Measurements from ENCODE around the gene CLOCK. TPM values are rescaled to one million over a fixed set of nuclear protein-coding genes. Genes with fewer than 3 reads are reported as not detected.

The CLOCK gene
- polyA plus RNA-seq, 1 of the 3 experiments (the other 2 are of a cell fraction) = 4.2 TPM

DNA sequence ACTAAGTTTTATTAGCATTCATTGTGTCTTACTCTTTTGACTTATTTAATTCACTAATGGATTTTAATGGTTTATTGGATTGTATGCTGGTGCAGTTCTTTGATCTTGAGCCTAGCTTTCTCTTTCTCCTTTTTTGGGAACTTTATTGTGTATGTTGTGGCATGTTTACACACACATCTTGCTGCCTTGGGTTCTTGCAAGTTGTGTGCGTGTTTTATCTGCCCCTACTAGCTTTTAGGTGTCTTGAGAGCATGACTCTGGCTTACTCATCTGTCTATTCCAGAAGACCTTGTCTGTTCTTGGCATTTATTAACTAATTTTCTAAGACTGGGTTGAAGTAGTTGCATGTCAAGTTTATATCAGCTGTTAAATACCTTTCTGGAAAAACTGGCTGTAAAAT lies 148.2 kb downstream of the CLOCK start:
- Histone ChIP-seq H3K9me2 (no peaks in the 10 kb centered on the region), H3K4me2 (peak overlapping the region; percentile 99), H3K4me1 (ENCODE audit: control insufficient read depth in 1 of 2, insufficient read depth in 2 of 2, low read depth in 1 of 2, low read length in 1 of 2) (peaks cover 0 to 5% of the 10 kb centered on the region in 2 experiments; a peak in 2 of 4 replicates), H3K27me3 (ENCODE audit: insufficient read depth) (no peaks in the 10 kb centered on the region), H3K27ac (ENCODE audit: low read depth in 2 of 2, low read length in 1 of 2) (peak overlapping the region; percentile 54 to 86), H3K9me3 (no peaks in the 10 kb centered on the region), H3K9ac (peak overlapping the region; percentile 98), H3K79me2 (ENCODE audit: insufficient read depth) (peaks cover 72% of the 10 kb centered on the region), H3F3A (replicated peaks; ENCODE audit: insufficient read depth) (peaks cover 11% of the 10 kb centered on the region), H4K20me1 (ENCODE audit: insufficient read depth) (peaks cover 55% of the 10 kb centered on the region), H3K4me3 (ENCODE audit: low read depth in 2 of 2, low read length in 1 of 2) (peak overlapping the region; percentile 81 to 90), H3K36me3 (replicated peaks in 1 of 2; ENCODE audit: control insufficient read depth in 1 of 2, insufficient read depth in 2 of 2, low read length in 1 of 2) (peaks cover 17 to 35% of the 10 kb centered on the region in 2 experiments), H2AFZ (ENCODE audit: low read depth) (no peak overlapping the region)
- no peak for DNase-seq
- 26% methylated on average over 1 of the region's 1 CpG for WGBS (ENCODE audit: low lambda C conversion rate)
- TF ChIP-seq TEAD4 (IDR thresholded peaks at IDR 0.05; ENCODE audit: borderline replicate concordance, insufficient read depth) = no peak
- TF ChIP-seq MXI1 (IDR thresholded peaks at IDR 0.05; ENCODE audit: low read depth, low read length) = peak; percentile 19; the same call in 1 of the 2 replicates
- TF ChIP-seq, protein P1, sequence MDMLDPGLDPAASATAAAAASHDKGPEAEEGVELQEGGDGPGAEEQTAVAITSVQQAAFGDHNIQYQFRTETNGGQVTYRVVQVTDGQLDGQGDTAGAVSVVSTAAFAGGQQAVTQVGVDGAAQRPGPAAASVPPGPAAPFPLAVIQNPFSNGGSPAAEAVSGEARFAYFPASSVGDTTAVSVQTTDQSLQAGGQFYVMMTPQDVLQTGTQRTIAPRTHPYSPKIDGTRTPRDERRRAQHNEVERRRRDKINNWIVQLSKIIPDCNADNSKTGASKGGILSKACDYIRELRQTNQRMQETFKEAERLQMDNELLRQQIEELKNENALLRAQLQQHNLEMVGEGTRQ (IDR thresholded peaks at IDR 0.05; ENCODE audit: borderline replicate concordance, low read depth, low read length) = no peak
- no peak for TF ChIP-seq NRF1 (IDR thresholded peaks at IDR 0.05; ENCODE audit: low read depth, low read length)
- no peak for TF ChIP-seq FOSL2 (IDR thresholded peaks at IDR 0.05; ENCODE audit: borderline replicate concordance, low read depth)
- TF ChIP-seq JUND (IDR thresholded peaks at IDR 0.05) = no peak
- ChIA-PET CTCF (interaction anchor here (2.4 kb wide), 1 partner anchor 52 kb away, joined by 12 read pairs; the partner anchor contains the start of gene SRD5A3), POLR2A (no interaction called here)

DNA sequence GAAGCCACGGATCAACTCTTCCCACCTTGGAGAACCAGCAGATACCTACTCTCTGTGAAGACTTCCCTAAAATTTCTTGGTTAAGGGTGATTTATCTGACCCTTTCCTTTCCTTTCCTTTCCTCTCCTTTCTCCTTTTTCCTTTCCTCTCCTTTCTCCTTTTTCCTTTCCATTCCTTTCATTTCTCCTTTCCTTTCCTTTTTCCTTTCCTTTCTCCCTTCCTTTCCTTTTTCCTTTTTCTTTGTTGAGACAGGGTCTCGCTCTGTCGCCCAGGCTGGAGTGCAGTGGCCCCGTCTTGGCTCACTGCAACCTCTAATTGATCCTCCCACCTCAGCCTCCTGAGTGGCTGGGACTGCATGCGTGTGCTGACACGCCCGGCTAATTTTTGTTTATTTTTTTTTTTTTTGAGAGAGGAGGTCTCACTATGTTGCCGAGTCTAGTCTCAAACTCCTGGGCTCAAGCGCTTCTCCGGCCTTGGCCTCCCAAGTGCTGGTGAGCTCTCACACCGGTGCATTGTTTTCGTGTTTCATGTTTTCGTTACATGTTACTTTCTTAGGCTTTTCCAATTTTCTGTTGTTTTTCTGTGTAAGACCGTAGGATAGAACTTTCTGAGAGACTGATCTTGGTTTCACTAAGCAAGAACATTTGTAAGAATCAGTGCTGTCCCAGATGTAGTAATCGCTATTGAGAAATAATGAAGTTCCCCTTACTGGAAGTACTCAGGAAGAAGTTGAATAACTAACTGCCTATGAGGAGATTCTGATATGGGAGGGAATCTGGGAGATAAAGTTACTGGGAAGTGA lies 149.0 kb downstream of the CLOCK start:
- H3K4me1 ChIP-seq (ENCODE audit: control insufficient read depth in 1 of 2, insufficient read depth in 2 of 2, low read depth in 1 of 2, low read length in 1 of 2) = peaks cover 0 to 5% of the 10 kb centered on the region in 2 experiments; a peak in 2 of 4 replicates
- WGBS (ENCODE audit: low lambda C conversion rate) = 14% methylated on average over 15 of the region's 15 CpGs
- no peaks in the 10 kb centered on the region for H3K9me3 ChIP-seq
- H4K20me1 ChIP-seq (ENCODE audit: insufficient read depth) = peaks cover 52% of the 10 kb centered on the region
- no peaks in the 10 kb centered on the region for H3K27me3 ChIP-seq (ENCODE audit: insufficient read depth)
- TF ChIP-seq RFX5 (IDR thresholded peaks at IDR 0.05; ENCODE audit: low read length) (no peak), YY1 (IDR thresholded peaks at IDR 0.05; ENCODE audit: low read depth) (no peak), NFIC (IDR thresholded peaks at IDR 0.05; ENCODE audit: borderline replicate concordance) (no peak), NRF1 (IDR thresholded peaks at IDR 0.05; ENCODE audit: low read depth, low read length) (no peak), FOSL2 (IDR thresholded peaks at IDR 0.05; ENCODE audit: borderline replicate concordance, low read depth) (no peak)
- TF ChIP-seq, protein P2, sequence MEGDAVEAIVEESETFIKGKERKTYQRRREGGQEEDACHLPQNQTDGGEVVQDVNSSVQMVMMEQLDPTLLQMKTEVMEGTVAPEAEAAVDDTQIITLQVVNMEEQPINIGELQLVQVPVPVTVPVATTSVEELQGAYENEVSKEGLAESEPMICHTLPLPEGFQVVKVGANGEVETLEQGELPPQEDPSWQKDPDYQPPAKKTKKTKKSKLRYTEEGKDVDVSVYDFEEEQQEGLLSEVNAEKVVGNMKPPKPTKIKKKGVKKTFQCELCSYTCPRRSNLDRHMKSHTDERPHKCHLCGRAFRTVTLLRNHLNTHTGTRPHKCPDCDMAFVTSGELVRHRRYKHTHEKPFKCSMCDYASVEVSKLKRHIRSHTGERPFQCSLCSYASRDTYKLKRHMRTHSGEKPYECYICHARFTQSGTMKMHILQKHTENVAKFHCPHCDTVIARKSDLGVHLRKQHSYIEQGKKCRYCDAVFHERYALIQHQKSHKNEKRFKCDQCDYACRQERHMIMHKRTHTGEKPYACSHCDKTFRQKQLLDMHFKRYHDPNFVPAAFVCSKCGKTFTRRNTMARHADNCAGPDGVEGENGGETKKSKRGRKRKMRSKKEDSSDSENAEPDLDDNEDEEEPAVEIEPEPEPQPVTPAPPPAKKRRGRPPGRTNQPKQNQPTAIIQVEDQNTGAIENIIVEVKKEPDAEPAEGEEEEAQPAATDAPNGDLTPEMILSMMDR (IDR thresholded peaks at IDR 0.05) = no peak
- TF ChIP-seq, protein P3, sequence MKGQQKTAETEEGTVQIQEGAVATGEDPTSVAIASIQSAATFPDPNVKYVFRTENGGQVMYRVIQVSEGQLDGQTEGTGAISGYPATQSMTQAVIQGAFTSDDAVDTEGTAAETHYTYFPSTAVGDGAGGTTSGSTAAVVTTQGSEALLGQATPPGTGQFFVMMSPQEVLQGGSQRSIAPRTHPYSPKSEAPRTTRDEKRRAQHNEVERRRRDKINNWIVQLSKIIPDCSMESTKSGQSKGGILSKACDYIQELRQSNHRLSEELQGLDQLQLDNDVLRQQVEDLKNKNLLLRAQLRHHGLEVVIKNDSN (IDR thresholded peaks at IDR 0.05; ENCODE audit: borderline replicate concordance, low read depth) = no peak
- TF ChIP-seq, protein P4, sequence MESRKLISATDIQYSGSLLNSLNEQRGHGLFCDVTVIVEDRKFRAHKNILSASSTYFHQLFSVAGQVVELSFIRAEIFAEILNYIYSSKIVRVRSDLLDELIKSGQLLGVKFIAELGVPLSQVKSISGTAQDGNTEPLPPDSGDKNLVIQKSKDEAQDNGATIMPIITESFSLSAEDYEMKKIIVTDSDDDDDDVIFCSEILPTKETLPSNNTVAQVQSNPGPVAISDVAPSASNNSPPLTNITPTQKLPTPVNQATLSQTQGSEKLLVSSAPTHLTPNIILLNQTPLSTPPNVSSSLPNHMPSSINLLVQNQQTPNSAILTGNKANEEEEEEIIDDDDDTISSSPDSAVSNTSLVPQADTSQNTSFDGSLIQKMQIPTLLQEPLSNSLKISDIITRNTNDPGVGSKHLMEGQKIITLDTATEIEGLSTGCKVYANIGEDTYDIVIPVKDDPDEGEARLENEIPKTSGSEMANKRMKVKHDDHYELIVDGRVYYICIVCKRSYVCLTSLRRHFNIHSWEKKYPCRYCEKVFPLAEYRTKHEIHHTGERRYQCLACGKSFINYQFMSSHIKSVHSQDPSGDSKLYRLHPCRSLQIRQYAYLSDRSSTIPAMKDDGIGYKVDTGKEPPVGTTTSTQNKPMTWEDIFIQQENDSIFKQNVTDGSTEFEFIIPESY (IDR thresholded peaks at IDR 0.05; ENCODE audit: borderline replicate concordance, low read depth) = no peak
- TF ChIP-seq, protein P5, sequence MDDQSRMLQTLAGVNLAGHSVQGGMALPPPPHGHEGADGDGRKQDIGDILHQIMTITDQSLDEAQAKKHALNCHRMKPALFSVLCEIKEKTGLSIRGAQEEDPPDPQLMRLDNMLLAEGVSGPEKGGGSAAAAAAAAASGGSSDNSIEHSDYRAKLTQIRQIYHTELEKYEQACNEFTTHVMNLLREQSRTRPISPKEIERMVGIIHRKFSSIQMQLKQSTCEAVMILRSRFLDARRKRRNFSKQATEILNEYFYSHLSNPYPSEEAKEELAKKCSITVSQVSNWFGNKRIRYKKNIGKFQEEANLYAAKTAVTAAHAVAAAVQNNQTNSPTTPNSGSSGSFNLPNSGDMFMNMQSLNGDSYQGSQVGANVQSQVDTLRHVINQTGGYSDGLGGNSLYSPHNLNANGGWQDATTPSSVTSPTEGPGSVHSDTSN (IDR thresholded peaks at IDR 0.05) = no peak
- TF ChIP-seq, protein P1 (IDR thresholded peaks at IDR 0.05; ENCODE audit: borderline replicate concordance, low read depth, low read length) = no peak
- peak overlapping the region; percentile 98 for H3K9ac ChIP-seq
- POLR2A ChIA-PET = interaction anchor here (0.7 kb wide), 1 partner anchor 24 kb away, joined by 3 read pairs; no protein-coding TSS in a partner anchor
- H3K4me3 ChIP-seq (ENCODE audit: low read depth in 2 of 2, low read length in 1 of 2) = peak overlapping the region; percentile 81 to 90
- peaks cover 13 to 30% of the 10 kb centered on the region in 2 experiments for H3K36me3 ChIP-seq (replicated peaks in 1 of 2; ENCODE audit: control insufficient read depth in 1 of 2, insufficient read depth in 2 of 2, low read length in 1 of 2)
- H3K4me2 ChIP-seq = peak overlapping the region; percentile 99
- peaks cover 64% of the 10 kb centered on the region for H3K79me2 ChIP-seq (ENCODE audit: insufficient read depth)
- no peak overlapping the region for H2AFZ ChIP-seq (ENCODE audit: low read depth)
- CTCF ChIA-PET = interaction anchor here (2.4 kb wide), 1 partner anchor 51 kb away, joined by 12 read pairs; the partner anchor contains the start of gene SRD5A3
- H3F3A ChIP-seq (replicated peaks; ENCODE audit: insufficient read depth) = peaks cover 11% of the 10 kb centered on the region
- DNase-seq = no peak
- H3K27ac ChIP-seq (ENCODE audit: low read depth in 2 of 2, low read length in 1 of 2) = peak overlapping the region; percentile 86 to 89; a peak in 3 of 4 replicates
- no peaks in the 10 kb centered on the region for H3K9me2 ChIP-seq
